Keratinocyte (primary cell): ENCODE measurements around the gene KBTBD6. TPM values are rescaled to one million over a fixed set of nuclear protein-coding genes. Genes with fewer than 3 reads are reported as not detected.

Source experiments
- DNase-seq: peaks from one replicate; pipeline ENCODE4 v3.0.0-alpha.2; 2011; ENCODE audit warnings: low read depth, missing footprints, low spot score
- FAIRE-seq: peaks from 2 replicates; lab custom pipeline; 2011; peaks lifted over from hg19 to GRCh38; lab: Jason Lieb, UNC
- H2AFZ ChIP-seq: 2 replicates; pipeline ENCODE4 v1.6.0; 2012; ENCODE audit warnings: low read length, control low read depth, inconsistent platforms; ENCODE audit not compliant: control insufficient read depth
- H3K27ac ChIP-seq: 2 replicates; pipeline ENCODE4 v1.5.1; 2011; ENCODE audit warnings: low read length; ENCODE audit not compliant: control insufficient read depth, insufficient read depth
- H3K27me3 ChIP-seq: 3 replicates; pipeline ENCODE4 v1.6.0; 2011; ENCODE audit warnings: low read length; ENCODE audit not compliant: control insufficient read depth, insufficient read depth; ENCODE audit errors: extremely low read depth
- H3K36me3 ChIP-seq, 2 experiments: 2 replicates in 1 of 2; 3 replicates in 1 of 2; pipeline ENCODE4 v1.5.1; 2011; ENCODE audit warnings: low read length in 2 of 2, mild to moderate bottlenecking in 1 of 2; ENCODE audit not compliant: control insufficient read depth in 2 of 2, insufficient read depth in 2 of 2; ENCODE audit errors: extremely low read depth in 1 of 2
- H3K4me1 ChIP-seq: 3 replicates; pipeline ENCODE4 v1.5.1; 2011; ENCODE audit warnings: low read length; ENCODE audit not compliant: control insufficient read depth, insufficient read depth; ENCODE audit errors: extremely low read depth
- H3K4me2 ChIP-seq: 3 replicates; pipeline ENCODE4 v1.6.0; 2011; ENCODE audit warnings: low read depth, low read length; ENCODE audit not compliant: control insufficient read depth, insufficient read depth; ENCODE audit errors: extremely low read depth
- H3K4me3 ChIP-seq, 3 experiments: fragments of 200-600 bp in 1 of 3; sonication (generic) in 1 of 3; 2 replicates in 2 of 3; 3 replicates in 1 of 3; pipeline ENCODE4 v1.5.1; 2011 to 2016; ENCODE audit warnings: low read length in 3 of 3, mild to moderate bottlenecking in 3 of 3, control low read depth in 2 of 3, inconsistent platforms in 1 of 3, low read depth in 1 of 3, mixed read lengths in 1 of 3, mixed run types in 1 of 3, moderate library complexity in 1 of 3; ENCODE audit not compliant: control insufficient read depth in 2 of 3, insufficient read depth in 2 of 3; ENCODE audit errors: extremely low read depth in 1 of 3
- H3K79me2 ChIP-seq: 2 replicates; pipeline ENCODE4 v1.6.0; 2012; ENCODE audit warnings: low read length; ENCODE audit not compliant: control insufficient read depth, insufficient read depth
- H3K9ac ChIP-seq: 3 replicates; pipeline ENCODE4 v1.6.0; 2011; ENCODE audit warnings: low read length; ENCODE audit not compliant: control insufficient read depth, insufficient read depth; ENCODE audit errors: extremely low read depth
- H3K9me1 ChIP-seq: 3 replicates; pipeline ENCODE4 v1.6.0; 2011; ENCODE audit warnings: low read length; ENCODE audit not compliant: control insufficient read depth, insufficient read depth; ENCODE audit errors: extremely low read depth
- H3K9me3 ChIP-seq: 2 replicates; pipeline ENCODE4 v1.5.1; 2012; ENCODE audit warnings: low read depth, low read length; ENCODE audit not compliant: control insufficient read depth
- H4K20me1 ChIP-seq: 3 replicates; pipeline ENCODE4 v1.6.0; 2011; ENCODE audit warnings: low read length; ENCODE audit not compliant: control insufficient read depth, insufficient read depth; ENCODE audit errors: extremely low read depth
- CTCF ChIP-seq, 3 experiments: IDR thresholded peaks in 1 of 3; conservative IDR thresholded peaks in 1 of 3; optimal IDR thresholded peaks in 1 of 3; 2 replicates in 2 of 3; 3 replicates in 1 of 3; pipeline versions ENCODE3 to v1.5.1; 2011; ENCODE audit warnings: low read length in 3 of 3, mild to moderate bottlenecking in 3 of 3, moderate library complexity in 2 of 3, control low read depth in 1 of 3, inconsistent platforms in 1 of 3; ENCODE audit not compliant: insufficient read depth in 2 of 3; ENCODE audit errors: extremely low read depth in 1 of 3
- EZH2 ChIP-seq: IDR thresholded peaks from one replicate; pipeline ENCODE4 v1.6.1; 2012; ENCODE audit warnings: inconsistent platforms, mild to moderate bottlenecking, low read length, moderate library complexity
- dilution Hi-C: fragments of 300-500 bp; cut with MboI; formaldehyde crosslinking; loops from one replicate; pipeline ENCODE4 v1.7.0; 2020; ENCODE audit warnings: low sequenced_read_pairs; ENCODE audit not compliant: extremely low pct_ligation_motif_present
- polyA plus RNA-seq, 5 experiments: library from polyadenylated mRNA; depleted of rRNA in 3 of 5; stranded (reverse) in 3 of 5; stranded (forward) in 1 of 5; unstranded in 1 of 5; fragments of >200 nt; gene quantifications; 1 replicate in 1 of 5; 2 replicates in 3 of 5; 3 replicates in 1 of 5; pipeline versions ENCODE4 v1.2.1 to v1.2.3, GENCODE V29; 2011 to 2012; ENCODE audit warnings: missing spikeins in 2 of 5, low read depth in 1 of 5, low replicate concordance in 1 of 5

The KBTBD6 gene
- polyA plus RNA-seq, 1 donor (not counting 4 experiments of a cell fraction or from before 2014, with no cell fraction given): 4.9 TPM

GRCh38 chr13:41111454-41111853 is 21.1 kb downstream of the KBTBD6 start:
- DNase-seq (no peak), FAIRE-seq (no peak)
- Histone ChIP-seq H3K9ac (no peak overlapping the region), H3K4me3 (no peak overlapping the region), H3K9me1 (no peaks in the 10 kb centered on the region), H3K4me1 (no peaks in the 10 kb centered on the region), H4K20me1 (no peaks in the 10 kb centered on the region), H2AFZ (no peak overlapping the region), H3K79me2 (no peaks in the 10 kb centered on the region), H3K27ac (no peak overlapping the region), H3K4me2 (no peak overlapping the region), H3K9me3 (no peaks in the 10 kb centered on the region), H3K36me3 (no peaks in the 10 kb centered on the region), H3K27me3 (no peaks in the 10 kb centered on the region)
- dilution Hi-C loops: no loop called here
- TF ChIP-seq EZH2 (no peak), CTCF (optimal IDR thresholded peaks at IDR 0.05 in 1 of 3, IDR thresholded peaks at IDR 0.05 in 1 of 3, conservative IDR thresholded peaks at IDR 0.05 in 1 of 3; ENCODE audit: extremely low read depth in 1 of 3, insufficient read depth in 2 of 3, low read length in 3 of 3) (no peak)

GRCh38 chr13:41107584-41108014 is 25.0 kb downstream of the KBTBD6 start:
- dilution Hi-C loops: no loop called here
- FAIRE-seq: no peak
- no peaks in the 10 kb centered on the region for H4K20me1 ChIP-seq

More at GRCh38 chr13:41107584-41108014, 25.0 kb downstream of the KBTBD6 start:
- Histone ChIP-seq H3K4me2 (no peak overlapping the region), H3K4me3 (no peak overlapping the region), H3K4me1 (no peaks in the 10 kb centered on the region), H3K36me3 (no peaks in the 10 kb centered on the region), H3K9me1 (no peaks in the 10 kb centered on the region), H3K9me3 (no peaks in the 10 kb centered on the region), H3K27me3 (no peaks in the 10 kb centered on the region), H2AFZ (no peak overlapping the region), H3K79me2 (no peaks in the 10 kb centered on the region), H3K27ac (no peak overlapping the region), H3K9ac (no peak overlapping the region)
- TF ChIP-seq CTCF (optimal IDR thresholded peaks at IDR 0.05 in 1 of 3, IDR thresholded peaks at IDR 0.05 in 1 of 3, conservative IDR thresholded peaks at IDR 0.05 in 1 of 3; ENCODE audit: extremely low read depth in 1 of 3, insufficient read depth in 2 of 3, low read length in 3 of 3) (no peak), EZH2 (no peak)
- DNase-seq: no peak
